Mucosa of stomach (tissue), 1 donor: ENCODE data around the gene XRCC3.

Experiments
- H3K27me3 ChIP-seq: one replicate; pipeline ENCODE4 v1.7.0; 2013; ENCODE audit warnings: mild to moderate bottlenecking, low read length; ENCODE audit not compliant: control insufficient read depth, insufficient read depth
- H3K36me3 ChIP-seq: one replicate; pipeline ENCODE4 v1.7.0; 2013; ENCODE audit warnings: low read length; ENCODE audit not compliant: control insufficient read depth, insufficient read depth
- H3K4me1 ChIP-seq: one replicate; pipeline ENCODE4 v1.7.0; 2013; ENCODE audit warnings: mild to moderate bottlenecking, low read length; ENCODE audit not compliant: control insufficient read depth, insufficient read depth
- H3K4me3 ChIP-seq: one replicate; pipeline ENCODE4 v1.7.0; 2013; ENCODE audit warnings: low read length
- H3K9ac ChIP-seq: one replicate; pipeline ENCODE4 v1.7.0; 2013; ENCODE audit warnings: mild to moderate bottlenecking, low read length, moderate library complexity
- H3K9me3 ChIP-seq: one replicate; pipeline ENCODE4 v1.7.0; 2013; ENCODE audit warnings: mild to moderate bottlenecking, low read length, moderate library complexity; ENCODE audit not compliant: control insufficient read depth
- donor health status: Pancreatic carcinoma.

The XRCC3 gene

DNA sequence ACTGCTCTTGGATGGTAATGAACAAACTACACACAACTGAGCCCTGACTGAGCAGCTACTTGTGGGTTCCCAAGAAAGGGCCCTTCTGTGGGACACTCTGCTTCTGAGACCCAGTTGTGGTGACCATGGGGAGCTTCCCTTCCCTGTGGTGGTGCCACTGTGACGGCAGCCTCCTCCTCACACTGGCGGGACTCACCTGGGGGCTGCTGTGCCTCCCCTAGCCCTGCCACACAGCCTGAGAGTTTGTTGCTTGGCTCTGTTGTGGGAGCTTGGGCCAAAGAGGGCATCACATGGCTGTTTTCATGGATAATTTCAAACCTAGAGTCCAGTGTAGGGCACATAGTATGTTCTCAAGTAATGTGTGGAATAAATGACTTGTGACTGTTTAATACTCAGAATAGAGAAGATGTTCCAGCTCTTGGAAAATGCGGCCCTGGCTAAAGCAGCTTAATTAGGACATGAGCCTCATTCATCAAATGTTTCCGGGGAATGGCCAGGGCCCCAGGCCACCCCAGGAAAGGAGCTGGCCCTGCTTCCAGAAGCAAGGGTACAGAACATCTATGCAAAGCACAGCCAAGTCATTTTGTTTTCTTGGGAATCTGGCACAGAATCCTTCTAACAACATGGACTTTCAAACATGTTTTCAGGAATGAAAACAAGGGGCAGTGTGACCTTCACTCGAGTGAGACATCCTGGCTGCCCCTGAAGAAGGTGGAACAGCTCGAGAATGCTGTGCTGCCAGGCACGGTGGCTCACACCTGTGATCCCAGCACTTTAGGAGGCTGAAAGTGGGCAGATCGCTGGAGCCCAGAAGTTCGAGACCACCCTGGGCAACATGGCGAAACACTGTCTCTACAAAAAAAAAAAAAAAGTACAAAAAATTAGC lies 21.5 kb upstream of the XRCC3 start:
- H3K4me3 ChIP-seq = no peak overlapping the region
- no peak overlapping the region for H3K9ac ChIP-seq
- H3K4me1 ChIP-seq = peaks cover 4% of the 10 kb centered on the region
- no peaks in the 10 kb centered on the region for H3K9me3 ChIP-seq
- H3K36me3 ChIP-seq = peaks cover 8% of the 10 kb centered on the region
- H3K27me3 ChIP-seq = no peaks in the 10 kb centered on the region

DNA sequence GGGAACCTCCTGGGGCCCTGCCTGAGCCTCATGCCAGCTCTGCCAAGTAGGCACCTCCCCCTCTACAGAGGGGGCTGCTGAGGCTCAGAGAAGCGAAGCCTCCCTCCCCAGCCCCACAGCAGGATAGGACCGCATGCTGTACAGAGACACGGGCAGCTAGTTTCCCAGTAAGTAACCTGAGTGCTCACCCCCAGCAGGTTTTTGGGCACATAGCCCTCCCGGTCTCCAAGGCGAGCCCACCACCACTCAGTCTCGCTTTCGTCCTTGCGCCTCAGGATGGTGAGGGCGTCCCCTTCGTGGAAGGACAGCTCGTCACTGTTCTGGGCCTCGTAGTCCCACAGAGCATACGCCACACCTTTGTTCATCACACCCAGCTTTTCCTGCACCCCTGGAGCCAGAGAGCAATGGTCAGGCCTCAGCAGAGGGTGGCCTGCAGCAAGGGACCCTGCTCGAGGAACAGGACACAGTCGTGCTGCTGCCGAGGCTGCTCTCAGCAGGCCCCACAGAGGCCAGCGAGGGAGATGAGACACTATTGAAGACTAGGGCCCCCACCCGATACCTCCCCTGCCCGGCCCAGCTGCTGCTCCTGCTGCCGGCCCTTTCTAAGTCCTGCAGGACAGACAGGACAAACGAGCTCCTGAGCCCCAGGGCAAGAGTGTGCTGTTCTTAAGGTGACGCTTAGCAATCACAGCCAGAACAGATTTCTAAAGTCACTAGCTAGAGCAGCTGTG lies 20.7 kb upstream of the XRCC3 start:
- H3K9ac ChIP-seq = no peak overlapping the region
- H3K27me3 ChIP-seq = no peaks in the 10 kb centered on the region
- peaks cover 8% of the 10 kb centered on the region for H3K36me3 ChIP-seq
- H3K4me3 ChIP-seq = no peak overlapping the region
- H3K4me1 ChIP-seq = peaks cover 4% of the 10 kb centered on the region
- H3K9me3 ChIP-seq = no peaks in the 10 kb centered on the region

DNA sequence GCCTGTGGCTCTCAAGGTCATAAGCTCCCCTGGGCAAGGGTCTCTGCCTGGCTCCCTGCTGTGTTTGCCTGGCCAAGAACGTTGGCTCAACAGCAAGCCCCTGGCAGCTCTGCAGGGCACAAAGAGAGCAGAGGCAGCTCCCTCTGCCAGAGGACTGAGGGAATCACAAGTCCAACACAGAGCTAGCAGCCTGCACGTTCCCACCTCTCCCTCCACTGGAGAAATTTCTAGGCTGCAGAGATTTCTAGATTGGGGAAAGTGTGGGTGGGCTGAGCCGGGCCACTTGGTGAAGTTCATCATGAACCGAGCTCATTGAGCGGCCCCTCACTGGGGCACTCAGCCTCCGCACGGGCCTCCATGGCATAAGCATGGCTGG lies 20.2 kb upstream of the XRCC3 start:
- no peaks in the 10 kb centered on the region for H3K27me3 ChIP-seq
- no peak overlapping the region for H3K9ac ChIP-seq
- no peaks in the 10 kb centered on the region for H3K9me3 ChIP-seq
- H3K4me3 ChIP-seq = no peak overlapping the region
- H3K4me1 ChIP-seq = peaks cover 8% of the 10 kb centered on the region
- peaks cover 8% of the 10 kb centered on the region for H3K36me3 ChIP-seq

DNA sequence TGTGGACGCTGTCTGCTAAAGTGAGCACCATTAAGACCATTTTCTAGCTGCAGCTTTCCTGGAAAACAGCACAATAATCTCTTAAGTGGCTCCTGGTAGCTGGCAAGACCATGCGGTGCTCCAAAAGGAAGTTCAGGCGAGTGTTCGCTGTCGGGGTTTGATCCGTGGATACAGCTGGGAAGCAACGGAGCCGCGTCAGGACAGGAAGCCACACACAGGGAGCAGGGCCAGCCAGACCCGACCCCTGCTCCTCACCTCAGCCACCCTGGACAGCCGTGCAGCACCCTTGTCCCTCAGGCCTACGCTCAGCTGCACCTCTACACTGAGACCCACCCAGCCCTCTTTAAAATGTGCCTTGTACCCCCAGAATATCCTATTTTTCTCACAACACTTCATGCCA lies 19.8 kb upstream of the XRCC3 start:
- H3K9me3 ChIP-seq = no peaks in the 10 kb centered on the region
- H3K9ac ChIP-seq = no peak overlapping the region
- peaks cover 12% of the 10 kb centered on the region for H3K4me1 ChIP-seq
- no peaks in the 10 kb centered on the region for H3K27me3 ChIP-seq
- no peak overlapping the region for H3K4me3 ChIP-seq
- H3K36me3 ChIP-seq = peaks cover 9% of the 10 kb centered on the region

DNA sequence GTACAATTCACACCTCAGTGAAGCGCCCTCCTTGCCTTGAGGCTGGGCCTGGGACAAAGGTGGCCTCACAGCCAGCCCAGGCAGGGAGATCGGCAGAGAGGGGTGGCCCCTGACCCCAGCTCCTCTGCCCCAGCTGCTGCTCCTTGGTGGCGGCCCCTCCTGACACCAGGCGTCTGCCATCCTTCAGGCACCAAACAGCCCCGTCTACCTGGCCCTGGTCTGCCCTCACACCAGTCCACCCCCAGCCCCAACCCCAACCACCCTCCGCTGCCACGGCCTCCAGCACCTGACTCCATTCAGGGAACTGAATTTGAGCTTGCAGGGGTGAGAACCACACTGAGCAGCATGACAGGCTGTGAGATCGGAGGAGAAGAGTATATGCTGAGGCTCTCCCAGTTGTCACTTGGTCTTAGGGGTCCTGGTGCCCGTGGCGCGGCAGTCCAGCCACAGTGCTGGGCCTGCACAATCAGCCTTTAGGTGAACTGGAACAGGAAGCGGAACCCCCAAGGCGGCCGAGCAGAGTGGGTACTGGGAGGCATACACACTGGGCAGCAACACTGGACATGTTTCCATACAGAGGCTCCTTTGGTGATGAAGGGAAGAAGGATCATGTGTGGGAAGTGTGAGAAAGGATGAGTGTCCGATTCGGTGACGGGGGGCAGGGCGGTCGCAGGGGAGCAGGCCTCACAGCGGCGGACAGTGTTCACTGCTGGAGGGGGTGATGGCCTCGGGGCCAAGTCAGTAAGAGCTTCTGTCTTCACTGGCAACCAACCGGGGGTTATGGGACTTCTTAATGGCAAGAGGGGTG lies 19.0 kb upstream of the XRCC3 start:
- Histone ChIP-seq H3K9ac (no peak overlapping the region), H3K9me3 (no peaks in the 10 kb centered on the region), H3K36me3 (peaks cover 7% of the 10 kb centered on the region), H3K4me1 (peaks cover 19% of the 10 kb centered on the region), H3K27me3 (no peaks in the 10 kb centered on the region), H3K4me3 (no peak overlapping the region)

DNA sequence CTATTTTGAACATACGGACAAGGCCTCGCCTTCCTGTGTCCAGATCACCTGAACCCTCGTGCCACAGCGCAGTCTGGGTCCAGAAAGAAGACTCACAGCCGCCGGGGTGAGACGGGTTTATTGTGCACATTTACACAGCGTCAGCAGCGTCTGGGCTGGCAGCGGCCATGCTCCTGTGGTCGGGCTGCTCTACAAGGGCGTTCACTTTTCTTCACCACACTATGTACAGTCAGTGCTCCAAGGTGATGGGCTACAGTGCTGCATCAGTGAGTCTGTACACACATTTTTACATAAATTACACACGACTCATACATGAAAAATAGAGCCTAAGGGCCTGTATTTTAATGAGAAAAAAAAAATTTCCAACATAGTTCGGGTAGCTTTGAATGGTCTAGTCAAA lies 18.4 kb upstream of the XRCC3 start:
- no peaks in the 10 kb centered on the region for H3K9me3 ChIP-seq
- H3K27me3 ChIP-seq = no peaks in the 10 kb centered on the region
- peaks cover 11% of the 10 kb centered on the region for H3K36me3 ChIP-seq
- peaks cover 25% of the 10 kb centered on the region for H3K4me1 ChIP-seq
- H3K9ac ChIP-seq = no peak overlapping the region
- H3K4me3 ChIP-seq = no peak overlapping the region

DNA sequence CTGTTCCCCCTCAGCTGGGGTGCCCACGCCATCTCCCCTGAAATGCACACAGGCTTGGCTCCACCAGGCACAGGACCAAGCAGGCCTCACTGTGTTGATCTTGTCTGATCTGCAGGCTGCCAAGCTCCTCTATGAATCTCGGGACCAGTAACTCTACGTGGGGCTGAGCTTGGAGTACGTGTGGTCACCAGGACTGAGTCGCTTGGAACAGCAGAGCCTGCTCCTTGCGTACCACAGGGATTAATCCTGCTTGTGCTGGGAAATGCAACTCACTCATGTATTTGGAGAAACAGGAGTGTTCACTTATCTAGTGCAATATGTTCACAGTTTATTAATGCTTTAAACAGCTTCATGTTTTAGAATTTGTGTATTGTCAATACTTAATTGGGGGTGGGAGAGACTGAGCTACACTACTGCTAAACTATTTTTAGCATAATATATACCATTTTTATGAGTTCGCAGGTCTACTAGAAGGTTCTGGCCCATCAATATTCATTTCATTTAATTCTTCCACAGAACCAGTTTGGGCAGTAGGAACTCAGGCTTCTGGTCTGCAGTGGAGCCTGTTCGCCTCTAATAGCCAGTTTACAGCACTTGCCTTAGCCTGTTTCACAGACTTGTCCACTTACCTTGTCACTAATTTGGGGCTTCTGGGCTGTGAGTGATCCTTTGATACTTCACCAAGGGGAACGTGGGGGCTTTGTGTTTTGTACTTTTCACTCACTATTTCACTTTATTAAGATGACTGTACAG lies 17.8 kb upstream of the XRCC3 start:
- peaks cover 11% of the 10 kb centered on the region for H3K36me3 ChIP-seq
- H3K27me3 ChIP-seq = no peaks in the 10 kb centered on the region
- no peak overlapping the region for H3K9ac ChIP-seq
- no peak overlapping the region for H3K4me3 ChIP-seq
- peaks cover 30% of the 10 kb centered on the region for H3K4me1 ChIP-seq
- no peaks in the 10 kb centered on the region for H3K9me3 ChIP-seq

DNA sequence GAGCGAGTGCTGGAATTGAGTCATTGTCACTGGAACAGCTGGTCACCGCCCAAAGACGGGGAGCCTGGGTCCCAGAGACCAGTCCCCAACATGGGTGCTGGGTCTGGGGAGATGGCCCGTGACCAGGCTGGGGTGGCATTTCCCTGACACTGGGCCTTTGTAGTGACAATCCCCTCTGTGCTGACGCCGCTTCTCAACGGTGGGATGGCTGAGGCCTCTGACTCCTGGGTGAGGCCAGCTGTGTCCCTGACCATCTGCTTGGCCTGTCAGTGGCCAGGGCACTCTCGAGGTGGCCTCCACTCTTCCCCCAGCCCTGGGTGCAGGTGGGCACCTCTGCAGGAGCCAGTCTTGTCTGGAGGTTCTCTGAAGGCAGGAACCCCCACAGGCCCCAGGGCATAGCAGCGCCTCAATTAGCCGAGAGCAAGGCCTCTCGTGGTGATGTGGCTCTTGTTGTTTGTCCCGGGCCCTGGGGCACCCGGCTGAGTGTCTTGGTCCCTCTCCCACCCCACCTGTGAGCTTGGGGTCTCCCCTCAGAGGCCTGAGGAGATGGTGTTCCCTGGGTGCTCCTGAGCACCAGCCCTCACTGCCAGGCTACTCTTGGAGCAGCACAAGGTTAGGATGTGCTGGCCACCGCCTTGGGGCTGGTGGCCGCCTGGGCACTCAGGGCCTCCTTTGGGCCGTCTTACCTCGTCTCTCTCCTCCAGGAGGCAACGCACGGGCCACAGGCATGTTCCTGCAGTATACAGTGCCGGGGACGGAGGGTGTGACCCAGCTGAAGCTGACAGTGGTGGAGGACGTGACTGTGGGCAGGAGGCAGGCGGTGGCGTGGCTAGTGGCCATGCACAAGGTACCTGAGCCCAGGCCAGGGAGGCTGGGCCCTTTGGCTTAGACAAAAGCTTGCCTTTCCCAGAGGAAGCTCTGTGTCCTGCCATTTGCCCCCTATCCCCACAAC lies 16.9 kb upstream of the XRCC3 start:
- peaks cover 38% of the 10 kb centered on the region for H3K4me1 ChIP-seq
- H3K9me3 ChIP-seq = no peaks in the 10 kb centered on the region
- peaks cover 11% of the 10 kb centered on the region for H3K36me3 ChIP-seq
- no peaks in the 10 kb centered on the region for H3K27me3 ChIP-seq
- H3K4me3 ChIP-seq = no peak overlapping the region
- no peak overlapping the region for H3K9ac ChIP-seq

DNA sequence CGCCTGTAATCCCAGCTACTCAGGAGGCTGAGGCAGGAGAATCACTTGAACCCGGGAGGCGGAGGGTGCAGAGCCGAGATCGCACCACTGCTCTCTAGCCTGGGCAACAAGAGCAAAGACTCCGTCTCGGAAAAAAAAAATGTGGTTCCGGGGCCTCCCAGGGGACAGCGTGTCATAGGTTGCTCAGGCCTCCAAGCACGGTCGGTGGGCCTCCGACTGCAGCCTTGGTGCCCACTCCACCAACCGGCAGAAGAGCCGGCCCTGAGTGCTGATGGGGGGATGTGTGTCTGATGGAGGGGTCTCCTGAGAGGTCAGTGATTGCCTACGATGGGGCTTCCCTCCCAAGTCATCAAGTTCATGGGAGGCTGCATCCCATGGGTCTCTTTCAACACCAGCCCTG lies 16.2 kb upstream of the XRCC3 start:
- H3K4me3 ChIP-seq = no peak overlapping the region
- H3K36me3 ChIP-seq = peaks cover 11% of the 10 kb centered on the region
- H3K9ac ChIP-seq = no peak overlapping the region
- peaks cover 37% of the 10 kb centered on the region for H3K4me1 ChIP-seq
- H3K27me3 ChIP-seq = no peaks in the 10 kb centered on the region
- no peaks in the 10 kb centered on the region for H3K9me3 ChIP-seq

DNA sequence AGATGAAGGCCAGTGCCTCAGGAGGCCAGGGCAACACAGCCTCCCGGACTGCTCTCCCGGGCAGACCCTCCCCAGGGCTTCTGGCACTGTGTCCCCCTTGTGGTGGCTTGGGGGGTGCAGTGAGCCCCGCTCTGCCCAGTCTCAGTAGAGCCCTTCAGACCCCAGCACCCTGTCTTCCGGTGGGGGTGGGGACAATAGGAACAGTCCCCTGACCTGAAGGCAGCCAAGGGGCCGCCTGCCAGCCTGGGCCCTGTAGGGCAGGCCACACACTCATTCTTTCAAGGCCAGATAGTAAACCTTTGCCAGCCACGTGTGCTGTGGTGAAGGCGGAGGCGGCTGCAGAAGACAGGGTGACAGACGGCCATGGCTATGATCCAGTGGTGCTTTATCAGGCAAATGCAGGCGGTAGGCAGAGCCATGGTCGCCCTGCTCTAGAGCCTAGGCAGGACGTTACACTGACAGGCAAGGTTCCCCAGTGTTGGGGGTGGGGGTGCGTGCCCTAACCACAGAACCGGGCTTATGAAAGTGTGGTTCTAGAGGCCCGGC lies 15.3 kb upstream of the XRCC3 start:
- Histone ChIP-seq H3K9me3 (no peaks in the 10 kb centered on the region), H3K27me3 (no peaks in the 10 kb centered on the region), H3K4me3 (no peak overlapping the region), H3K4me1 (peaks cover 34% of the 10 kb centered on the region), H3K9ac (no peak overlapping the region), H3K36me3 (peaks cover 11% of the 10 kb centered on the region)
